PC-3 (cell line): ENCODE results near the gene TPT1.

ENCODE experiments used
- EZH2 ChIP-seq: fragments of 300-600 bp; sonication (generic); IDR thresholded peaks from one replicate; pipeline ENCODE4 v1.6.1; 2017; ENCODE audit warnings: antibody characterized with exemption, mild to moderate bottlenecking, low read length; ENCODE audit not compliant: unreplicated experiment
- EZH2phosphoT487 ChIP-seq: fragments of 300-600 bp; sonication (generic); IDR thresholded peaks from 2 replicates; pipeline ENCODE4 v1.6.1; 2018; ENCODE audit warnings: mild to moderate bottlenecking, antibody characterized with exemption, low read length, borderline replicate concordance
- TF ChIP-seq, protein P1 (sequence below): fragments of 300-600 bp; sonication (generic); conservative IDR thresholded peaks from 2 replicates; pipeline ENCODE4 v1.5.1; 2017; ENCODE audit warnings: antibody characterized with exemption, low read depth, mild to moderate bottlenecking, low read length

DNA sequence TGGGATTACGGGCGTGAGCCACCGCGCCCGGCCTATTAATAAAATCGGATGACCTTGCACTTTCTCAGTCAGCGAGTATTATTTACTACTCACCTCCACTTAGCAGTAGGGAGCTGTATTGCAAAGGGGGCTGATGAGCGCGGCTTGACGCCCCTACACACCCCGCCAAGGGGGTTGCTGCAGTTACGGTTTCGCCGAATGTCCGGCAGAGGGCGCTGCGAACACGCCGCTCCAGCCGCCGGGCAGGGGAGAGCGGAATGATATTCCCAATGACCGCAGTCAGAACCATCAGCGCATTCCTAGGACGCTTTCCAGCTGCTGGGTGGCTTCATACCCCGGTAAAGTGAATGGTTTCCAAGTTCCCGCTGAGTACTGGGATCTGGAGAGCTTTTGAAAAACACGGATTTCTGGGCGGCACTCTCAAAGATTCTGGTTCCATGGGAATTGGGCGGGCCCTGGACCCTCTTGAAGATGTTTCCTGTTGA, 30.0 kb upstream of the TPT1 start:
- TF ChIP-seq, protein P1, sequence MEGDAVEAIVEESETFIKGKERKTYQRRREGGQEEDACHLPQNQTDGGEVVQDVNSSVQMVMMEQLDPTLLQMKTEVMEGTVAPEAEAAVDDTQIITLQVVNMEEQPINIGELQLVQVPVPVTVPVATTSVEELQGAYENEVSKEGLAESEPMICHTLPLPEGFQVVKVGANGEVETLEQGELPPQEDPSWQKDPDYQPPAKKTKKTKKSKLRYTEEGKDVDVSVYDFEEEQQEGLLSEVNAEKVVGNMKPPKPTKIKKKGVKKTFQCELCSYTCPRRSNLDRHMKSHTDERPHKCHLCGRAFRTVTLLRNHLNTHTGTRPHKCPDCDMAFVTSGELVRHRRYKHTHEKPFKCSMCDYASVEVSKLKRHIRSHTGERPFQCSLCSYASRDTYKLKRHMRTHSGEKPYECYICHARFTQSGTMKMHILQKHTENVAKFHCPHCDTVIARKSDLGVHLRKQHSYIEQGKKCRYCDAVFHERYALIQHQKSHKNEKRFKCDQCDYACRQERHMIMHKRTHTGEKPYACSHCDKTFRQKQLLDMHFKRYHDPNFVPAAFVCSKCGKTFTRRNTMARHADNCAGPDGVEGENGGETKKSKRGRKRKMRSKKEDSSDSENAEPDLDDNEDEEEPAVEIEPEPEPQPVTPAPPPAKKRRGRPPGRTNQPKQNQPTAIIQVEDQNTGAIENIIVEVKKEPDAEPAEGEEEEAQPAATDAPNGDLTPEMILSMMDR: peak; percentile 83
- TF ChIP-seq EZH2phosphoT487 (no peak), EZH2 (no peak)
